Dendritic cell treated with granulocyte-macrophage colony-stimulating factor and Interleukin-4, amounts not matched to agents 40 ng/mL and 50 ng/mL, for 4 days (primary cell): Measurements from ENCODE around the gene SPATA2L.

Experiments
- H3K27ac Mint-ChIP-seq: one replicate; pipeline ENCODE4 v1.8.0; 2022; ENCODE audit warnings: mild to moderate bottlenecking, mixed read lengths
- H3K27me3 Mint-ChIP-seq: one replicate; pipeline ENCODE4 v1.8.0; 2022; ENCODE audit warnings: mild to moderate bottlenecking, mixed read lengths
- H3K36me3 Mint-ChIP-seq: one replicate; pipeline ENCODE4 v1.8.0; 2022; ENCODE audit warnings: low read depth, mixed read lengths
- H3K4me1 Mint-ChIP-seq: one replicate; pipeline ENCODE4 v1.8.0; 2022; ENCODE audit warnings: low read depth, mixed read lengths
- H3K4me3 Mint-ChIP-seq: one replicate; pipeline ENCODE4 v1.8.0; 2022; ENCODE audit warnings: mild to moderate bottlenecking, moderate library complexity, mixed read lengths
- H3K9me3 Mint-ChIP-seq: one replicate; pipeline ENCODE4 v1.8.0; 2022; ENCODE audit warnings: mixed read lengths
- intact Hi-C: fragments of 100-400 bp; cut with micrococcal nuclease; formaldehyde crosslinking; loops from one replicate; pipeline ENCODE4 v1.15.0; 2022

SPATA2L gene

GRCh38 chr16:89733792-89734191, 32.3 kb upstream of the SPATA2L start:
- Mint-ChIP-seq H3K4me3 (no peak overlapping the region), H3K9me3 (no peaks in the 10 kb centered on the region), H3K4me1 (peaks cover 6% of the 10 kb centered on the region), H3K27ac (no peak overlapping the region), H3K27me3 (no peaks in the 10 kb centered on the region), H3K36me3 (peaks cover 100% of the 10 kb centered on the region)
- intact Hi-C loops = no loop called here

GRCh38 chr16:89733322-89733721, 31.8 kb upstream of the SPATA2L start:
- intact Hi-C loops = no loop called here
- Mint-ChIP-seq H3K4me3 (no peak overlapping the region), H3K4me1 (peaks cover 6% of the 10 kb centered on the region), H3K36me3 (peaks cover 100% of the 10 kb centered on the region), H3K27ac (no peak overlapping the region), H3K9me3 (no peaks in the 10 kb centered on the region), H3K27me3 (no peaks in the 10 kb centered on the region)

GRCh38 chr16:89732918-89733242, 31.4 kb upstream of the SPATA2L start:
- Mint-ChIP-seq H3K9me3 (no peaks in the 10 kb centered on the region), H3K27me3 (no peaks in the 10 kb centered on the region), H3K4me1 (peaks cover 6% of the 10 kb centered on the region), H3K4me3 (no peak overlapping the region), H3K36me3 (peaks cover 100% of the 10 kb centered on the region), H3K27ac (no peak overlapping the region)
- intact Hi-C loops = no loop called here

GRCh38 chr16:89732142-89732917, 30.8 kb upstream of the SPATA2L start:
- Mint-ChIP-seq H3K4me1 (peaks cover 6% of the 10 kb centered on the region), H3K27ac (no peak overlapping the region), H3K4me3 (no peak overlapping the region), H3K27me3 (no peaks in the 10 kb centered on the region), H3K9me3 (no peaks in the 10 kb centered on the region), H3K36me3 (peaks cover 100% of the 10 kb centered on the region)
- intact Hi-C loops = no loop called here

- intact Hi-C loops = no loop called here
- no peak overlapping the region for H3K27ac Mint-ChIP-seq
Observed at GRCh38 chr16:89730610-89731234, 29.2 kb upstream of the SPATA2L start.

GRCh38 chr16:89729863-89730593, 28.5 kb upstream of the SPATA2L start:
- Mint-ChIP-seq H3K4me3 (no peak overlapping the region), H3K9me3 (no peaks in the 10 kb centered on the region), H3K36me3 (peaks cover 100% of the 10 kb centered on the region), H3K27me3 (no peaks in the 10 kb centered on the region), H3K4me1 (peaks cover 6% of the 10 kb centered on the region), H3K27ac (no peak overlapping the region)
- intact Hi-C loops = no loop called here

More at GRCh38 chr16:89730610-89731234, 29.2 kb upstream of the SPATA2L start:
- Mint-ChIP-seq H3K4me3 (no peak overlapping the region), H3K36me3 (peaks cover 100% of the 10 kb centered on the region), H3K27me3 (no peaks in the 10 kb centered on the region), H3K4me1 (peaks cover 6% of the 10 kb centered on the region), H3K9me3 (no peaks in the 10 kb centered on the region)

GRCh38 chr16:89729293-89729692, 27.8 kb upstream of the SPATA2L start:
- H3K9me3 Mint-ChIP-seq = no peaks in the 10 kb centered on the region
- no peaks in the 10 kb centered on the region for H3K27me3 Mint-ChIP-seq
- no peak overlapping the region for H3K27ac Mint-ChIP-seq
- peaks cover 100% of the 10 kb centered on the region for H3K36me3 Mint-ChIP-seq
- H3K4me3 Mint-ChIP-seq = no peak overlapping the region
- peaks cover 6% of the 10 kb centered on the region for H3K4me1 Mint-ChIP-seq
- intact Hi-C loops = no loop called here

GRCh38 chr16:89727406-89728120, 26.1 kb upstream of the SPATA2L start:
- Mint-ChIP-seq H3K36me3 (peaks cover 100% of the 10 kb centered on the region), H3K4me1 (peaks cover 18% of the 10 kb centered on the region), H3K27me3 (no peaks in the 10 kb centered on the region), H3K4me3 (no peak overlapping the region), H3K9me3 (no peaks in the 10 kb centered on the region), H3K27ac (no peak overlapping the region)
- intact Hi-C loops = no loop called here

GRCh38 chr16:89723279-89724250, 22.1 kb upstream of the SPATA2L start:
- intact Hi-C loops = no loop called here

GRCh38 chr16:89722392-89723278, 21.1 kb upstream of the SPATA2L start:
- intact Hi-C loops = no loop called here
- H3K4me3 Mint-ChIP-seq = peak overlapping the region; percentile 80
- no peaks in the 10 kb centered on the region for H3K27me3 Mint-ChIP-seq
- peak overlapping the region; percentile 91 for H3K27ac Mint-ChIP-seq
- peaks cover 66% of the 10 kb centered on the region for H3K36me3 Mint-ChIP-seq
- no peaks in the 10 kb centered on the region for H3K9me3 Mint-ChIP-seq
- H3K4me1 Mint-ChIP-seq = peaks cover 46% of the 10 kb centered on the region

More at GRCh38 chr16:89723279-89724250, 22.1 kb upstream of the SPATA2L start:
- H3K4me3 Mint-ChIP-seq = peak overlapping the region; percentile 80
- peaks cover 37% of the 10 kb centered on the region for H3K4me1 Mint-ChIP-seq
- H3K27ac Mint-ChIP-seq = peak overlapping the region; percentile 91
- H3K27me3 Mint-ChIP-seq = no peaks in the 10 kb centered on the region
- peaks cover 66% of the 10 kb centered on the region for H3K36me3 Mint-ChIP-seq
- no peaks in the 10 kb centered on the region for H3K9me3 Mint-ChIP-seq

GRCh38 chr16:89721546-89722391, 20.3 kb upstream of the SPATA2L start:
- no peaks in the 10 kb centered on the region for H3K27me3 Mint-ChIP-seq
- intact Hi-C loops = no loop called here
- H3K4me3 Mint-ChIP-seq = peak overlapping the region; percentile 80
- peaks cover 66% of the 10 kb centered on the region for H3K36me3 Mint-ChIP-seq
- H3K4me1 Mint-ChIP-seq = peaks cover 54% of the 10 kb centered on the region
- peak overlapping the region; percentile 91 for H3K27ac Mint-ChIP-seq
- no peaks in the 10 kb centered on the region for H3K9me3 Mint-ChIP-seq
